CD14-positive monocyte (primary cell): ENCODE data around the gene RYR2. TPM values are rescaled to one million over a fixed set of nuclear protein-coding genes. Genes with fewer than 3 reads are reported as not detected.

Experiments
- DNase-seq, 3 donors: peaks; one replicate each; pipeline ENCODE4 v3.0.0-alpha.2; 2011 to 2022
- H2AFZ ChIP-seq: 2 replicates; pipeline ENCODE4 v1.6.0; 2012; ENCODE audit warnings: mild to moderate bottlenecking, low read depth, low read length, inconsistent platforms; ENCODE audit not compliant: insufficient read depth, poor library complexity, severe bottlenecking
- H3K27ac ChIP-seq, 2 donors: 1 replicate in 1 of 2; 2 replicates in 1 of 2; pipeline ENCODE4 v1.5.1; 2012 to 2013; ENCODE audit warnings: low read length in 2 of 2, control low read depth in 1 of 2, inconsistent platforms in 1 of 2, low read depth in 1 of 2, mild to moderate bottlenecking in 1 of 2
- H3K27me3 ChIP-seq, 2 donors: one replicate each; pipeline versions ENCODE4 v1.6.0 to v1.6.1; 2011 to 2013; ENCODE audit warnings: low read length in 2 of 2; ENCODE audit not compliant: control insufficient read depth in 2 of 2, insufficient read depth in 2 of 2
- H3K36me3 ChIP-seq, 2 donors: replicated peaks in 1 of 2; 1 replicate in 1 of 2; 2 replicates in 1 of 2; pipeline versions ENCODE4 v1.5.1 to v1.6.1; 2012 to 2013; ENCODE audit warnings: low read length in 2 of 2, control low read depth in 1 of 2, inconsistent platforms in 1 of 2, mild to moderate bottlenecking in 1 of 2; ENCODE audit not compliant: insufficient read depth in 2 of 2, control insufficient read depth in 1 of 2
- H3K4me1 ChIP-seq, 2 donors: 1 replicate in 1 of 2; 2 replicates in 1 of 2; pipeline versions ENCODE4 v1.5.1 to v1.6.1; 2012 to 2013; ENCODE audit warnings: low read length in 2 of 2, control low read depth in 1 of 2, inconsistent platforms in 1 of 2, mild to moderate bottlenecking in 1 of 2, moderate library complexity in 1 of 2; ENCODE audit not compliant: insufficient read depth in 2 of 2, control insufficient read depth in 1 of 2
- H3K4me2 ChIP-seq: replicated peaks from 2 replicates; pipeline ENCODE3; 2012; ENCODE audit warnings: low read length, moderate library complexity, mild to moderate bottlenecking; ENCODE audit not compliant: poor library complexity, severe bottlenecking; ENCODE audit errors: extremely low read depth
- H3K4me3 ChIP-seq, 3 experiments: fragments of 200-600 bp in 1 of 3; sonication (generic) in 1 of 3; replicated peaks in 1 of 3; 1 replicate in 2 of 3; 2 replicates in 1 of 3; pipeline ENCODE4 v1.5.1; 2011 to 2013; ENCODE audit warnings: low read length in 3 of 3, mild to moderate bottlenecking in 3 of 3, control low read depth in 2 of 3, low read depth in 2 of 3, inconsistent platforms in 1 of 3, moderate library complexity in 1 of 3
- H3K79me2 ChIP-seq: 2 replicates; pipeline ENCODE4 v1.6.0; 2012; ENCODE audit warnings: mild to moderate bottlenecking, control low read depth, inconsistent platforms, low read length, moderate library complexity; ENCODE audit not compliant: insufficient read depth
- H3K9ac ChIP-seq: 2 replicates; pipeline ENCODE4 v1.6.0; 2017; ENCODE audit warnings: low read length, mild to moderate bottlenecking; ENCODE audit not compliant: insufficient read depth, poor library complexity, severe bottlenecking
- H3K9me3 ChIP-seq, 2 donors: replicated peaks in 1 of 2; 1 replicate in 1 of 2; 2 replicates in 1 of 2; pipeline versions ENCODE4 v1.5.1 to v1.6.1; 2012 to 2013; ENCODE audit warnings: low read length in 2 of 2, control low read depth in 1 of 2; ENCODE audit not compliant: control insufficient read depth in 1 of 2, insufficient read depth in 1 of 2
- H4K20me1 ChIP-seq: 2 replicates; pipeline ENCODE4 v1.6.0; 2012; ENCODE audit warnings: mild to moderate bottlenecking, low read length, control low read depth, moderate library complexity; ENCODE audit not compliant: insufficient read depth
- H3K27ac Mint-ChIP-seq, 7 donors: one replicate each; pipeline ENCODE4 v1.8.0; 2020; ENCODE audit warnings: mild to moderate bottlenecking in 7 of 7, mixed read lengths in 7 of 7, moderate library complexity in 6 of 7, inconsistent platforms in 2 of 7
- H3K27me3 Mint-ChIP-seq, 3 donors: one replicate each; pipeline ENCODE4 v1.8.0; 2021 to 2022; ENCODE audit warnings: low read depth in 3 of 3, mild to moderate bottlenecking in 3 of 3, mixed read lengths in 3 of 3, moderate library complexity in 3 of 3, inconsistent platforms in 1 of 3
- H3K36me3 Mint-ChIP-seq, 2 donors: one replicate each; pipeline ENCODE4 v1.8.0; 2020; ENCODE audit warnings: mixed read lengths in 2 of 2, inconsistent platforms in 1 of 2, mild to moderate bottlenecking in 1 of 2
- H3K4me1 Mint-ChIP-seq: one replicate; pipeline ENCODE4 v1.8.0; 2020; ENCODE audit warnings: mild to moderate bottlenecking, mixed read lengths
- H3K4me3 Mint-ChIP-seq, 2 donors: one replicate each; pipeline ENCODE4 v1.8.0; 2020; ENCODE audit warnings: mild to moderate bottlenecking in 2 of 2, mixed read lengths in 2 of 2, moderate library complexity in 1 of 2
- H3K9me3 Mint-ChIP-seq, 7 donors: one replicate each; pipeline ENCODE4 v1.8.0; 2020 to 2022; ENCODE audit warnings: mixed read lengths in 7 of 7, mild to moderate bottlenecking in 6 of 7, moderate library complexity in 6 of 7, inconsistent platforms in 2 of 7
- CTCF ChIP-seq: fragments of 200-600 bp; IDR thresholded peaks from one replicate; pipeline ENCODE4 v1.8.0; 2022; ENCODE audit warnings: antibody characterized with exemption, mild to moderate bottlenecking
- WGBS: methylation state at CpG from one replicate; pipeline ENCODE4 v1.1.5; 2013; ENCODE audit warnings: missing lambda C conversion rate; ENCODE audit not compliant: insufficient coverage; 5-methylcytosine and 5-hydroxymethylcytosine counted together
- intact Hi-C, 2 donors: fragments of 100-400 bp; cut with micrococcal nuclease; formaldehyde crosslinking; loops; one replicate each; pipeline versions ENCODE4 v1.15.0 to v1.15.1; 2023
- polyA plus RNA-seq, 3 donors: library from polyadenylated mRNA; depleted of rRNA in 1 of 3; unstranded in 2 of 3; stranded (reverse) in 1 of 3; fragments of 300-500 nt in 2 of 3; fragments of >200 nt in 1 of 3; fragmentation: Illumina TruSeq in 2 of 3; gene quantifications; 1 replicate in 2 of 3; 2 replicates in 1 of 3; pipeline ENCODE4 v1.2.3, GENCODE V29; 2012 to 2021

Gene RYR2
- polyA plus RNA-seq, 3 donors: not detected

GRCh38 chr1:237857455-237857854, 815.5 kb downstream of the RYR2 start:
- no peaks in the 10 kb centered on the region for H3K9me3 Mint-ChIP-seq
- Histone ChIP-seq H3K4me2 (no peak overlapping the region), H3K36me3 (no peaks in the 10 kb centered on the region), H4K20me1 (no peaks in the 10 kb centered on the region), H3K27me3 (no peaks in the 10 kb centered on the region), H3K4me3 (no peak overlapping the region), H3K4me1 (no peaks in the 10 kb centered on the region), H2AFZ (no peak overlapping the region), H3K79me2 (no peaks in the 10 kb centered on the region), H3K9ac (no peak overlapping the region), H3K27ac (no peak overlapping the region), H3K9me3 (no peaks in the 10 kb centered on the region)
- intact Hi-C loops: no loop called here
- TF ChIP-seq CTCF: no peak
- H3K36me3 Mint-ChIP-seq: no peaks in the 10 kb centered on the region
- DNase-seq: no peak
- H3K4me1 Mint-ChIP-seq: peaks cover 8% of the 10 kb centered on the region
- no peak overlapping the region for H3K27ac Mint-ChIP-seq
- H3K4me3 Mint-ChIP-seq: no peak overlapping the region
- peaks cover 0 to 2% (median 2%) of the 10 kb centered on the region in 3 donors for H3K27me3 Mint-ChIP-seq
- WGBS: 100% methylated on average over 3 of the region's 7 CpGs

- H3K79me2 ChIP-seq: no peaks in the 10 kb centered on the region
- no peaks in the 10 kb centered on the region for H3K27me3 ChIP-seq
- WGBS: no CpG with 5 or more reads among the region's 4 CpGs
- H3K9me3 ChIP-seq: no peaks in the 10 kb centered on the region
- H3K4me1 ChIP-seq: no peaks in the 10 kb centered on the region
- Mint-ChIP-seq H3K27me3 (peaks cover 0 to 2% (median 0%) of the 10 kb centered on the region in 3 donors), H3K9me3 (no peaks in the 10 kb centered on the region), H3K4me1 (peaks cover 8% of the 10 kb centered on the region), H3K4me3 (no peak overlapping the region), H3K36me3 (no peaks in the 10 kb centered on the region), H3K27ac (no peak overlapping the region)
- no peak overlapping the region for H3K4me3 ChIP-seq
- no peak overlapping the region for H2AFZ ChIP-seq
- H3K4me2 ChIP-seq: no peak overlapping the region
- intact Hi-C loops: no loop called here
- H3K27ac ChIP-seq: no peak overlapping the region
- no peak for DNase-seq
- no peaks in the 10 kb centered on the region for H3K36me3 ChIP-seq
- no peak overlapping the region for H3K9ac ChIP-seq
- H4K20me1 ChIP-seq: no peaks in the 10 kb centered on the region
- TF ChIP-seq CTCF: no peak
Observed at GRCh38 chr1:237858992-237859391, 817.0 kb downstream of the RYR2 start.
